Measurements from ENCODE around the gene OR1L8. TPM values are rescaled to one million over a fixed set of nuclear protein-coding genes. Genes with fewer than 3 reads are reported as not detected.
"Not testable (repeated sequence)": the region's sequence is repeated elsewhere in the genome, so short reads cannot be mapped to it uniquely, and the experiment has no call there.

OR1L8 gene
- total RNA-seq, 2 donors from 2014 or later: not detected

GRCh38 chr9:122561446-122561845 lies 21.7 kb downstream of the OR1L8 start:
- intact Hi-C loops (cut with DNase I): no loop called here
- no peak for DNase-seq
- Histone ChIP-seq H3K4me3 (no peak overlapping the region), H3K27me3 (no peaks in the 10 kb centered on the region), H3K27ac (no peak overlapping the region), H3K9ac (ENCODE audit: low read depth in 2 of 2, low read length in 2 of 2) (no peak overlapping the region), H3K36me3 (no peaks in the 10 kb centered on the region), H3K9me3 (no peaks in the 10 kb centered on the region), H3K4me1 (no peaks in the 10 kb centered on the region)
- no peak for TF ChIP-seq CTCF (IDR thresholded peaks at IDR 0.05)

- Histone ChIP-seq H3K4me3 (no peak within 1 kb of the TSS), H3K4me1 (no peaks in the 10 kb centered on the region), H3K27me3 (no peaks in the 10 kb centered on the region), H3K36me3 (no peaks in the 10 kb centered on the region), H3K27ac (no peak within 1 kb of the TSS), H3K9me3 (no peaks in the 10 kb centered on the region), H3K9ac (ENCODE audit: low read depth in 2 of 2, low read length in 2 of 2) (no peak within 1 kb of the TSS)
- intact Hi-C loops (cut with DNase I): no loop called here
- no peak for TF ChIP-seq CTCF (IDR thresholded peaks at IDR 0.05)
- no peak for DNase-seq
Measured at GRCh38 chr9:122552812-122553211, 30.4 kb downstream of the OR1L8 start, which contains the start of gene OR1N2. Gene OR1N2, plus strand, starts transcription at chr9:122553112. Its CDS starts 100 bp downstream, at chr9:122553212.

GRCh38 chr9:122551371-122551770 lies 31.8 kb downstream of the OR1L8 start:
- H3K4me3 ChIP-seq: no peak overlapping the region
- no peak for DNase-seq
- TF ChIP-seq CTCF (IDR thresholded peaks at IDR 0.05): no peak
- H3K27me3 ChIP-seq: no peaks in the 10 kb centered on the region
- no peaks in the 10 kb centered on the region for H3K36me3 ChIP-seq
- H3K9ac ChIP-seq (ENCODE audit: low read depth in 2 of 2, low read length in 2 of 2): no peak overlapping the region
- H3K9me3 ChIP-seq: no peaks in the 10 kb centered on the region
- intact Hi-C loops (cut with DNase I): no loop called here
- H3K27ac ChIP-seq: no peak overlapping the region
- H3K4me1 ChIP-seq: no peaks in the 10 kb centered on the region

GRCh38 chr9:122546196-122546595 lies 37.0 kb downstream of the OR1L8 start:
- TF ChIP-seq CTCF (IDR thresholded peaks at IDR 0.05): no peak
- no peaks in the 10 kb centered on the region for H3K4me1 ChIP-seq

GRCh38 chr9:122538757-122539156 lies 44.4 kb downstream of the OR1L8 start:
- Histone ChIP-seq H3K4me3 (no peak overlapping the region), H3K9me3 (no peaks in the 10 kb centered on the region), H3K9ac (ENCODE audit: low read depth in 2 of 2, low read length in 2 of 2) (no peak overlapping the region), H3K27ac (no peak overlapping the region), H3K4me1 (no peaks in the 10 kb centered on the region), H3K27me3 (no peaks in the 10 kb centered on the region), H3K36me3 (no peaks in the 10 kb centered on the region)
- TF ChIP-seq CTCF (IDR thresholded peaks at IDR 0.05): no peak
- intact Hi-C loops (cut with DNase I): no loop called here
- DNase-seq: no peak

More at GRCh38 chr9:122546196-122546595, 37.0 kb downstream of the OR1L8 start:
- Histone ChIP-seq H3K4me3 (no peak overlapping the region), H3K9ac (ENCODE audit: low read depth in 2 of 2, low read length in 2 of 2) (no peak overlapping the region), H3K27me3 (no peaks in the 10 kb centered on the region), H3K9me3 (no peaks in the 10 kb centered on the region), H3K36me3 (no peaks in the 10 kb centered on the region), H3K27ac (no peak overlapping the region)
- no peak for DNase-seq
- intact Hi-C loops (cut with DNase I): no loop called here

GRCh38 chr9:122537066-122537465 lies 46.1 kb downstream of the OR1L8 start:
- H3K9ac ChIP-seq (ENCODE audit: low read depth in 2 of 2, low read length in 2 of 2); intact Hi-C loops (cut with DNase I); H3K36me3 ChIP-seq; DNase-seq; H3K4me1 ChIP-seq; H3K4me3 ChIP-seq; H3K27ac ChIP-seq; H3K27me3 ChIP-seq; H3K9me3 ChIP-seq: not testable (repeated sequence)

Data from colonic mucosa (tissue), 4 donors.